HL-60 (cell line): ENCODE measurements around the gene MYH14.
"Not testable (repeated sequence)": the region's sequence is repeated elsewhere in the genome, so short reads cannot be mapped to it uniquely, and the experiment has no call there.

Source experiments
- CTCF ChIP-seq: IDR thresholded peaks from one replicate; pipeline ENCODE4 v1.5.1; 2011; ENCODE audit warnings: low read length, control low read depth, inconsistent platforms; ENCODE audit not compliant: insufficient read depth
- POLR2AphosphoS5 ChIP-seq: IDR thresholded peaks from 2 replicates; pipeline ENCODE4 v1.6.1; 2012; ENCODE audit warnings: low read depth

DNA sequence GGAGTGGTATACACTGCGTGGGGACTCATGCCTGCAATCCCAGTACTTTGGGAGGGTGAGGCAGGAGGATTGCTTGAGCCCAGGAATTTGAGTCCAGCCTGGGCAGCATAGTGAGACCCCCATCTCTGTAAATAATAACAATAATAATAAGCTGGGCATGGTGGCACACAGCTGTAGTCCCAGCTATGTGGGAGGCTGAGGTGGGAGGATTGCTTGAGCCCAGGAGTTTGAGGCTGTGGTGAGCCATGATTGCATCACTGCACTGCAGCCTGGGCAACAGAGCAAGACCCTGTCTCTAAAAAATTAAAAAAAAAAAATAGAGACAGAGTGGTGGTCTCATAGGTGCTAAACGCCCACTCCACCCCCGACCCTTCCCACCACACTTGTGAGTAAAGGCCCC, 28.0 kb downstream of the MYH14 start:
- TF ChIP-seq CTCF, POLR2AphosphoS5: not testable (repeated sequence)
